HepG2 (cell line): ENCODE results near the gene MPC2. TPM values are rescaled to one million over a fixed set of nuclear protein-coding genes. Genes with fewer than 3 reads are reported as not detected.

Source experiments
- ATAC-seq: fragments of 200-7000 bp; cut with Tn5 transposase; 3 replicates; pipeline ENCODE4 v1.9.1; 2020; ENCODE audit warnings: mild to moderate bottlenecking, moderate library complexity
- BruUV-seq: library from RNA; stranded (reverse); fragments of 400-500 nt; replicated peaks from 2 replicates; lab custom pipeline; 2021; lab: Mats Ljungman, UMichigan
- CTCF ChIA-PET: fragments of 300-600 bp; formaldehyde crosslinking; extraction: SDS; loops from one replicate; lab custom pipeline; 2021; ENCODE audit warnings: low total read pairs, inconsistent platforms, low intra/inter-chr PET ratio; lab: Yijun Ruan, JAX
- POLR2A ChIA-PET: fragments of 350-600 bp; sonication (Branson Sonifier 250); formaldehyde crosslinking; loops from one replicate; lab custom pipeline; 2020; ENCODE audit warnings: antibody characterized with exemption, inconsistent platforms; lab: Yijun Ruan, JAX
- DNase-seq: peaks from one replicate; pipeline ENCODE4 v3.0.0-alpha.2; 2015; ENCODE audit warnings: low spot score
- FAIRE-seq: peaks from 3 replicates; lab custom pipeline; 2011; peaks lifted over from hg19 to GRCh38; lab: Jason Lieb, UNC
- H2AFZ ChIP-seq: one replicate; pipeline ENCODE4 v1.6.1; 2011; ENCODE audit warnings: low read length, inconsistent platforms
- H3K27ac ChIP-seq: fragments of 300-600 bp; 3 replicates; pipeline ENCODE4 v1.8.0; 2011; ENCODE audit warnings: mixed run types, mild to moderate bottlenecking, mixed read lengths, low read length, inconsistent platforms; ENCODE audit not compliant: insufficient read depth; ENCODE audit errors: extremely low read length
- H3K27me3 ChIP-seq, 2 experiments: fragments of 200-600 bp in 1 of 2; 2 replicates in 1 of 2; 3 replicates in 1 of 2; pipeline versions ENCODE4 v1.6.0 to v1.8.0; 2011; ENCODE audit warnings: low read length in 2 of 2, mild to moderate bottlenecking in 2 of 2, moderate library complexity in 2 of 2, inconsistent platforms in 1 of 2; ENCODE audit not compliant: insufficient read depth in 2 of 2, control insufficient read depth in 1 of 2
- H3K36me3 ChIP-seq, 2 experiments: fragments of 200-600 bp in 1 of 2; replicated peaks in 1 of 2; 2 replicates in 1 of 2; 3 replicates in 1 of 2; pipeline versions ENCODE4 v1.5.1 to v1.8.0; 2011; ENCODE audit warnings: low read length in 2 of 2, inconsistent platforms in 1 of 2; ENCODE audit not compliant: insufficient read depth in 2 of 2, control insufficient read depth in 1 of 2
- H3K4me1 ChIP-seq: 2 replicates; pipeline ENCODE4 v1.5.1; 2012; ENCODE audit warnings: low read length, inconsistent platforms; ENCODE audit not compliant: insufficient read depth
- H3K4me2 ChIP-seq: 2 replicates; pipeline ENCODE4 v1.6.0; 2011; ENCODE audit warnings: low read depth, low read length, inconsistent platforms
- H3K4me3 ChIP-seq, 3 experiments: fragments of 200-600 bp in 1 of 3; sonication (generic), shearing (Covaris generic) in 1 of 3; replicated peaks in 1 of 3; 2 replicates each; pipeline ENCODE4 v1.5.1; 2011 to 2016; ENCODE audit warnings: low read length in 3 of 3, inconsistent platforms in 2 of 3, low read depth in 2 of 3, mild to moderate bottlenecking in 2 of 3, control low read depth in 1 of 3, mixed read lengths in 1 of 3; ENCODE audit not compliant: insufficient read depth in 1 of 3
- H3K79me2 ChIP-seq: one replicate; pipeline ENCODE4 v1.6.1; 2011; ENCODE audit warnings: low read length, inconsistent platforms; ENCODE audit not compliant: insufficient read depth
- H3K9ac ChIP-seq: 2 replicates; pipeline ENCODE4 v1.6.0; 2011; ENCODE audit warnings: mild to moderate bottlenecking, low read depth, low read length, inconsistent platforms; ENCODE audit not compliant: insufficient read depth
- H3K9me3 ChIP-seq: 2 replicates; pipeline ENCODE4 v1.5.1; 2012; ENCODE audit warnings: mild to moderate bottlenecking, low read length
- H4K20me1 ChIP-seq: 2 replicates; pipeline ENCODE4 v1.6.0; 2011; ENCODE audit warnings: inconsistent platforms, mild to moderate bottlenecking, low read length, moderate library complexity; ENCODE audit not compliant: insufficient read depth
- CBX1 ChIP-seq: IDR thresholded peaks from one replicate; pipeline ENCODE4 v1.6.1; 2016; ENCODE audit warnings: antibody characterized with exemption, low read depth
- DMAP1 ChIP-seq: IDR thresholded peaks from 2 replicates; pipeline ENCODE4 v1.6.1; 2016
- NRL ChIP-seq: sonication (generic); formaldehyde crosslinking; IDR thresholded peaks from 2 replicates; pipeline ENCODE4 v1.5.0; 2020; ENCODE audit warnings: missing genetic modification reagents, mild to moderate bottlenecking, moderate library complexity, borderline replicate concordance
- RBM39 ChIP-seq: fragments of 200-400 bp; formaldehyde crosslinking; IDR thresholded peaks from one replicate; pipeline ENCODE4 v1.6.1; 2018; ENCODE audit warnings: antibody characterized with exemption, mild to moderate bottlenecking, low read depth, low read length; ENCODE audit not compliant: poor library complexity, severe bottlenecking
- TFDP2 ChIP-seq: sonication (generic); formaldehyde crosslinking; IDR thresholded peaks from 2 replicates; pipeline ENCODE4 v1.4.0; 2020; ENCODE audit warnings: missing genetic modification reagents
- ZNF746 ChIP-seq: sonication (generic); formaldehyde crosslinking; IDR thresholded peaks from 2 replicates; pipeline ENCODE4 v1.8.0; 2022; ENCODE audit warnings: mild to moderate bottlenecking, missing genetic modification reagents
- ZNF800 ChIP-seq: sonication (generic); formaldehyde crosslinking; IDR thresholded peaks from 2 replicates; pipeline ENCODE4 v1.4.0; 2020; ENCODE audit warnings: missing genetic modification reagents
- WGBS: methylation state at CpG from one replicate; pipeline ENCODE4 v1.1.6; 2017; ENCODE audit warnings: low lambda C conversion rate; 5-methylcytosine and 5-hydroxymethylcytosine counted together
- in situ Hi-C: cut with HindIII; loops from 2 replicates; pipeline ENCODE4 v1.10.0; 2017; ENCODE audit warnings: low pct_unique_long_range_greater_than_20kb; ENCODE audit not compliant: extremely low pct_ligation_motif_present
- intact Hi-C: fragments of 100-400 bp; cut with micrococcal nuclease; formaldehyde crosslinking; loops from one replicate; pipeline ENCODE4 v1.10.0; 2022; ENCODE audit not compliant: unreplicated experiment
- polyA plus RNA-seq, 8 experiments: library from polyadenylated mRNA; depleted of rRNA in 3 of 8; stranded (reverse) in 7 of 8; unstranded in 1 of 8; fragments of >200 nt; fragmentation: Illumina TruSeq in 4 of 8; extraction: Trizol in 4 of 8; gene quantifications; 2 replicates each; pipeline versions ENCODE4 v1.2.1 to v1.2.3, GENCODE V29; 2011 to 2016; ENCODE audit warnings: low read depth in 4 of 8, missing spikeins in 1 of 8, mixed read lengths in 1 of 8; ENCODE audit not compliant: insufficient read depth in 1 of 8
- total RNA-seq, 5 experiments: library from RNA; depleted of rRNA; stranded (reverse); fragments of >200 nt; fragmentation: Illumina TruSeq; extraction: Trizol; gene quantifications; 2 replicates each; pipeline ENCODE4 v1.2.3, GENCODE V29; 2016; ENCODE audit warnings: low read depth in 1 of 5
- TF ChIP-seq, protein P1 (sequence below): sonication (generic); formaldehyde crosslinking; IDR thresholded peaks from 2 replicates; pipeline ENCODE4 v1.5.0; 2020; ENCODE audit warnings: missing genetic modification reagents, mild to moderate bottlenecking, borderline replicate concordance
- TF ChIP-seq, protein P2 (sequence below): sonication (generic); formaldehyde crosslinking; conservative IDR thresholded peaks from 2 replicates; pipeline ENCODE4 v1.5.0; 2020; ENCODE audit warnings: missing genetic modification reagents
- TF ChIP-seq, protein P3 (sequence below): sonication (generic); formaldehyde crosslinking; IDR thresholded peaks from 2 replicates; pipeline ENCODE4 v1.8.1; 2023; ENCODE audit warnings: mild to moderate bottlenecking, moderate library complexity, missing genetic modification reagents

The MPC2 gene
- total and polyA plus RNA-seq, 2 of the 13 experiments (the other 11 are each of a cell fraction or from before 2014, with no cell fraction given), result 38.8 to 136 TPM

DNA sequence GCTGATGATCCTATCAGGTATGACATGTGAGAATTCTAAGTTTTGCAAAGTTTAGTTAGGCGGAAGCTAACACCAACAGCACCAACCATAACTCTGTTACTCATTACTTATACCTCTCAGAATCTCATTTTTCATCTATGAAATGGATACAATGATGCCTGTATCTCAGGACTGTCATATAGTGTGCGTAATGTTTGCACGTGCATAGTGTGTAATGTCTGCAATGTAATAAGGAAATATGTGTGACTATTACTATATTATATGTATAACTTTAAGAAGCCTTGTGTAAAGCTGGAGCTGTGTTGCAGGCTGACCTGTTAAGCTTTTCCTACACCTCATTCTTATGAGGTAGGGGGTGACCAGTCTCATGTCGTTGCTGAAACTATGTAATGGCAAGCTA lies 36.0 kb downstream of the MPC2 start (continued):
- TF ChIP-seq ZNF800 (CRISPR knock-in tag), result no peak
- TF ChIP-seq, protein P1, sequence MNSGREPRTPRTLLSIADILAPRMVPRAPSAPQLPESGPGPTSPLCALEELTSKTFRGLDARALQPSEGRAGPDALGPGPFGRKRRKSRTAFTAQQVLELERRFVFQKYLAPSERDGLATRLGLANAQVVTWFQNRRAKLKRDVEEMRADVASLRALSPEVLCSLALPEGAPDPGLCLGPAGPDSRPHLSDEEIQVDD (CRISPR knock-in tag), result no peak
- no peak for TF ChIP-seq RBM39
- TF ChIP-seq NRL, result no peak
- TF ChIP-seq, protein P2, sequence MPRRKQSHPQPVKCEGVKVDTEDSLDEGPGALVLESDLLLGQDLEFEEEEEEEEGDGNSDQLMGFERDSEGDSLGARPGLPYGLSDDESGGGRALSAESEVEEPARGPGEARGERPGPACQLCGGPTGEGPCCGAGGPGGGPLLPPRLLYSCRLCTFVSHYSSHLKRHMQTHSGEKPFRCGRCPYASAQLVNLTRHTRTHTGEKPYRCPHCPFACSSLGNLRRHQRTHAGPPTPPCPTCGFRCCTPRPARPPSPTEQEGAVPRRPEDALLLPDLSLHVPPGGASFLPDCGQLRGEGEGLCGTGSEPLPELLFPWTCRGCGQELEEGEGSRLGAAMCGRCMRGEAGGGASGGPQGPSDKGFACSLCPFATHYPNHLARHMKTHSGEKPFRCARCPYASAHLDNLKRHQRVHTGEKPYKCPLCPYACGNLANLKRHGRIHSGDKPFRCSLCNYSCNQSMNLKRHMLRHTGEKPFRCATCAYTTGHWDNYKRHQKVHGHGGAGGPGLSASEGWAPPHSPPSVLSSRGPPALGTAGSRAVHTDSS (CRISPR knock-in tag), result no peak
- TF ChIP-seq, protein P3, sequence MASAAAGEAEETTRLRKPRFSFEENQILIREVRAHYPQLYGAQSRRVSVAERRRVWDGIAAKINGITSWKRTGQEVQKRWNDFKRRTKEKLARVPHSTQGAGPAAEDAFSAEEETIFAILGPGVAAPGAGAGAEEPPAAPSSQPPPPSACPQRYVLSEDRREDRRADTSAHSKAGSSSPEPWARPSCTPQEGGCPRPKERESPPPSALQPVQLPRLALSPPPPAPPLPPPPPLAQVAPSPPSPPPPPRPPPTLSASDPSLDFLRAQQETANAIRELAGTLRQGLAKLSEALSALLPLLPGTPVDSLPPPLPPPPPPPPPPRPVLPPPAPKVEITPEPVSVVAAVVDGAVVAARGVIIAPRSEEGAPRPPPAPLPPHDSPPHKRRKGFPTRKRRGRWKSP (CRISPR knock-in tag), result no peak
- no peak for TF ChIP-seq CBX1

- FAIRE-seq (no peak), DNase-seq (no peak), ATAC-seq (no peak)
- BruUV-seq, result no TSS peak
- Histone ChIP-seq H3K36me3 (no peaks in the 10 kb centered on the region), H3K27ac (no peak overlapping the region), H3K27me3 (no peaks in the 10 kb centered on the region; a peak in 1 of 5 replicates), H3K79me2 (no peaks in the 10 kb centered on the region), H3K9ac (no peak overlapping the region), H3K9me3 (no peaks in the 10 kb centered on the region), H3K4me2 (no peak overlapping the region), H3K4me1 (peaks cover 4% of the 10 kb centered on the region), H4K20me1 (no peaks in the 10 kb centered on the region), H3K4me3 (no peak overlapping the region), H2AFZ (no peak overlapping the region)
- intact Hi-C loops, result no loop called here
- WGBS, result 66% methylated on average over 4 of the region's 4 CpGs
- TF ChIP-seq DMAP1 (CRISPR knock-in tag) (no peak), ZNF746 (CRISPR knock-in tag) (no peak), TFDP2 (CRISPR knock-in tag) (no peak)
- in situ Hi-C loops, result no loop called here
- ChIA-PET POLR2A (no interaction called here), CTCF (no interaction called here)
Observed at GRCh38 chr1:167899253-167899681, 37.6 kb downstream of the MPC2 start.
